CD4-positive, alpha-beta memory T cell (primary cell): ENCODE measurements around the gene CAB39. TPM values are rescaled to one million over a fixed set of nuclear protein-coding genes. Genes with fewer than 3 reads are reported as not detected.

Experiments used
- CTCF ChIA-PET: fragments of 350-600 bp; sonication (Branson Sonifier 250); formaldehyde crosslinking; loops from one replicate; lab custom pipeline; 2021; ENCODE audit warnings: inconsistent platforms; ENCODE audit not compliant: partially characterized antibody; lab: Charles Lee
- POLR2A ChIA-PET: fragments of 350-600 bp; sonication (Branson Sonifier 250); formaldehyde crosslinking; loops from one replicate; lab custom pipeline; 2021; ENCODE audit not compliant: partially characterized antibody; lab: Charles Lee
- DNase-seq, 5 donors: peaks; one replicate each; pipeline versions ENCODE4 v3.0.0 to v3.0.0-alpha.2; 2020 to 2022; ENCODE audit warnings: mixed read lengths in 1 of 5
- H3K27ac ChIP-seq: one replicate; pipeline ENCODE4 v1.7.0; 2013; ENCODE audit warnings: low read depth, low read length
- H3K27me3 ChIP-seq: 2 replicates; pipeline ENCODE4 v1.7.0; 2013; ENCODE audit warnings: mild to moderate bottlenecking, low read length, moderate library complexity; ENCODE audit not compliant: insufficient read depth
- H3K36me3 ChIP-seq: 2 replicates; pipeline ENCODE4 v1.7.0; 2013; ENCODE audit warnings: mild to moderate bottlenecking, low read length, moderate library complexity; ENCODE audit not compliant: insufficient read depth
- H3K4me1 ChIP-seq: 2 replicates; pipeline ENCODE4 v1.7.0; 2013; ENCODE audit warnings: mild to moderate bottlenecking, low read length, moderate library complexity; ENCODE audit not compliant: insufficient read depth
- H3K4me3 ChIP-seq, 2 donors: one replicate each; pipeline ENCODE4 v1.7.0; 2013; ENCODE audit warnings: low read length in 2 of 2, mild to moderate bottlenecking in 1 of 2
- H3K9me3 ChIP-seq, 2 donors: one replicate each; pipeline ENCODE4 v1.7.0; 2013; ENCODE audit warnings: low read length in 2 of 2, control low read depth in 1 of 2; ENCODE audit not compliant: control insufficient read depth in 1 of 2
- H3K27ac Mint-ChIP-seq, 7 donors: one replicate each; pipeline ENCODE4 v1.8.0; 2020 to 2021; ENCODE audit warnings: mixed read lengths in 7 of 7, mild to moderate bottlenecking in 6 of 7, inconsistent platforms in 3 of 7, moderate library complexity in 3 of 7
- H3K27me3 Mint-ChIP-seq, 2 donors: one replicate each; pipeline ENCODE4 v1.8.0; 2020 to 2021; ENCODE audit warnings: mixed read lengths in 2 of 2
- H3K36me3 Mint-ChIP-seq, 2 donors: one replicate each; pipeline ENCODE4 v1.8.0; 2020 to 2021; ENCODE audit warnings: mixed read lengths in 2 of 2, inconsistent platforms in 1 of 2, mild to moderate bottlenecking in 1 of 2
- H3K4me1 Mint-ChIP-seq, 4 donors: one replicate each; pipeline ENCODE4 v1.8.0; 2020 to 2021; ENCODE audit warnings: mixed read lengths in 4 of 4, mild to moderate bottlenecking in 1 of 4
- H3K4me3 Mint-ChIP-seq, 8 donors: one replicate each; pipeline ENCODE4 v1.8.0; 2020 to 2021; ENCODE audit warnings: mixed read lengths in 8 of 8, mild to moderate bottlenecking in 7 of 8, moderate library complexity in 6 of 8, inconsistent platforms in 3 of 8
- H3K9me3 Mint-ChIP-seq, 8 donors: one replicate each; pipeline ENCODE4 v1.8.0; 2020 to 2021; ENCODE audit warnings: mixed read lengths in 8 of 8, mild to moderate bottlenecking in 5 of 8, inconsistent platforms in 3 of 8, moderate library complexity in 1 of 8
- intact Hi-C: fragments of 100-400 bp; cut with micrococcal nuclease; formaldehyde crosslinking; loops from one replicate; pipeline ENCODE4 v1.15.1; 2023
- polyA plus RNA-seq, 2 donors: library from polyadenylated mRNA; unstranded; fragments of 300-500 nt; fragmentation: Illumina TruSeq; gene quantifications; one replicate each; pipeline ENCODE4 v1.2.3, GENCODE V29; 2021
- total RNA-seq, 2 experiments: library from RNA; stranded (reverse); gene quantifications; one replicate each; pipeline ENCODE4 v1.2.3, GENCODE V29; 2021

CAB39 gene
- total and polyA plus RNA-seq, 4 experiments from 2014 or later: 80.8 to 115 (median 100) TPM

DNA sequence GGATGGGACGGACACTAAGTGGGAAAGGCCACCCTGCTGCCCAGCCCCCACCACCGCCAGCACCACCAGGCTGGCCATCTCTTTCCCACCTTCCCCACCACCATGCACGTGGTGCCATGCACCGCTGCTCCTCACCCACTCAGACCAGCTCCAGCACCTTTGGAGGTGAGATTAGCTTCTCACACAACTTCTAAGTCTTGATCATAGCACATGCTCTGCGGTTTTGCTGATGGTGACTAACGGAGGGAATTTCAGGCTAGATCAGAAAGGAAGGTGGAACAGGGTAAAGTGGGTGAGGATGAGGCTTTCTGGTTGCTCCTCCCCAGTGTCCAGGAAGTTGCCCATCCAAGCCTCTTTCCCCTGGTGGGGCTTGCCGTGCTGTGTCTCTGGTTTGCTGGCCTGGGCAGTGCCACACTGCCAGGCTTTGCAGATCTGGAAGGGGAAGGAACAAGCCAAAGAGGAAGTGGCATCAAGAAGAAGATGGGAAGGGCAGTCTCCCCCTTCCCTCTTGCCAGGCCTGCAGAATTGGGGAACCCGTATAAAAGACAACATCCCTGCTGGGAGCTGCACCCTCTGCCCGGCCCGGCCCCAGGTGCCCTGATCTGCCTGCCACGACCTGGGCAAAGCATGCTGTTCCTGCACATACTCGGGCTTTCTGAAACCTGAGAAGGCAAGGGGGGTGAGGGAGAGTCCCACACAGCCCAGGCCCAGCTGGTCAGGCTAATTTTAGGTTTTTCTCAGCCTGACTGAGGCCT is 44.3 kb upstream of the CAB39 start:
- H3K27ac Mint-ChIP-seq: peak overlapping the region; percentile 33 to 86 (median 72)

DNA sequence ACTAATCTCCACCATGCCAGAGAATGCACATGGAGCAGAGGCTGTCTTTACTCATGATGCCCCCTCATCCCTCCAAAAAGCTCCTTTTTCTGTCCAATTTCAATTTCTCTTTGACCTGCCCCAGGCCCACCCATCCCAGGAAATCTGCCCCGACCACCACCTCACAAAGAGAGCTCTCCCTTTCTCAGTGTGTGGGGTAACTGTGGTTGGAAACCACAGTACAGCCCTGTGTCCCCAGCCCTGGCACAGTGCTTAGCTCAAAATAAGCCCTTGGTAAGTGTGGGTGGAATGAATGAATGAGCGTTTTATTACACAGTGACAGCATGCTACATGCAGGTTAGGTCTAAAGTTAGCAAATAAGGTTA is 43.7 kb upstream of the CAB39 start:
- Histone ChIP-seq H3K27ac (no peak overlapping the region), H3K36me3 (no peaks in the 10 kb centered on the region), H3K4me1 (peaks cover 54% of the 10 kb centered on the region), H3K27me3 (no peaks in the 10 kb centered on the region), H3K4me3 (no peak overlapping the region), H3K9me3 (no peaks in the 10 kb centered on the region)
- intact Hi-C loops: no loop called here
- no peaks in the 10 kb centered on the region for H3K36me3 Mint-ChIP-seq
- peaks cover 41 to 66% (median 57%) of the 10 kb centered on the region in 4 donors for H3K4me1 Mint-ChIP-seq
- peak overlapping the region in 5 of 8 donors; percentile 30 to 66 (median 47) for H3K4me3 Mint-ChIP-seq
- POLR2A ChIA-PET: interaction anchor here (0.8 to 1.5 kb wide), 6 partner anchors 9 to 125 kb away, joined by 3 to 5 read pairs (median 3); no protein-coding TSS in a partner anchor
- no peaks in the 10 kb centered on the region for H3K9me3 Mint-ChIP-seq
- no peaks in the 10 kb centered on the region for H3K27me3 Mint-ChIP-seq
- no peak for DNase-seq
- CTCF ChIA-PET: interaction anchor here (0.9 to 3.4 kb wide), 4 partner anchors 16 to 129 kb away, joined by 3 to 14 read pairs (median 6); no protein-coding TSS in a partner anchor
- H3K27ac Mint-ChIP-seq: peak overlapping the region in 4 of 7 donors; percentile 38 to 81 (median 56)

More for the DNA sequence above, 44.3 kb upstream of the CAB39 start:
- Histone ChIP-seq H3K9me3 (no peaks in the 10 kb centered on the region), H3K36me3 (no peaks in the 10 kb centered on the region), H3K27me3 (no peaks in the 10 kb centered on the region), H3K27ac (no peak overlapping the region), H3K4me3 (no peak overlapping the region), H3K4me1 (peaks cover 60% of the 10 kb centered on the region)
- intact Hi-C loops: no loop called here
- Mint-ChIP-seq H3K36me3 (no peaks in the 10 kb centered on the region), H3K9me3 (no peaks in the 10 kb centered on the region), H3K27me3 (no peaks in the 10 kb centered on the region), H3K4me1 (peaks cover 46 to 71% (median 62%) of the 10 kb centered on the region in 4 donors), H3K4me3 (peak overlapping the region in 6 of 8 donors; percentile 25 to 75 (median 43))
- DNase-seq: peak in 1 of 5 donors; percentile 71
- CTCF ChIA-PET: interaction anchor here (0.9 to 3.4 kb wide), 4 partner anchors 17 to 130 kb away, joined by 3 to 14 read pairs (median 6); no protein-coding TSS in a partner anchor
- POLR2A ChIA-PET: interaction anchor here (0.8 to 1.5 kb wide), 7 partner anchors 9 to 126 kb away, joined by 3 to 5 read pairs (median 3); no protein-coding TSS in a partner anchor

DNA sequence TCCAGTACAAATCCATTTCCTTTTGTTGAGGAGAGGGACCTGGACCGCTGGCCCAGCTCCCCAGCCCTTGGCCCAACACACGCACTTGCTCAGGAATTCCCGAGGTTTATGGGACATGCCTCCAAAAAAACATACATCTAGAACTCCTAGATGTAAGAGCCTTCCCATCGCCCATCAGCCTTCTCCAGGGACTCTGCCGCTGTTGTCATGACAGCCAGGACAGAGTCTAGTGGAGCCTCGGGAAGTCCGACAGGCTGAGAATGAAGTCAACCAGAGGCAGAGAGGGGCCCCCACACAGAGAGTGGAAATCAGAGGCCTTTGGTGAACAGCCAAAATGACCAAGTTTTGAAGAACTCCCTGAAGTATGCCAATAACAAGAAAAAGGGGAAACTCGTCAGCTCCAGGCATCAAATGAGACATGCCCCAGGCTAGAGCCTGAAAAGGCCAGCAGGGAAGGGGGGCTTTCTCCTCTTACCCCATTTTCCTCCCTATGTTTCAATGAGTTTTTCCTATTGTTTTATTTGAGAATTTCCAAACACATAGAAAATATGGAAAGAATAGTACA is 43.2 kb upstream of the CAB39 start:
- DNase-seq: no peak
- no peak overlapping the region for H3K27ac ChIP-seq
- H3K36me3 ChIP-seq: no peaks in the 10 kb centered on the region
- Mint-ChIP-seq H3K27me3 (no peaks in the 10 kb centered on the region), H3K4me3 (peak overlapping the region in 2 of 8 donors; percentile 30 to 47), H3K27ac (no peak overlapping the region), H3K4me1 (peaks cover 36 to 60% (median 52%) of the 10 kb centered on the region in 4 donors), H3K9me3 (no peaks in the 10 kb centered on the region), H3K36me3 (no peaks in the 10 kb centered on the region)
- no peaks in the 10 kb centered on the region for H3K9me3 ChIP-seq
- intact Hi-C loops: no loop called here
- no peak overlapping the region for H3K4me3 ChIP-seq
- no peaks in the 10 kb centered on the region for H3K27me3 ChIP-seq
- peaks cover 49% of the 10 kb centered on the region for H3K4me1 ChIP-seq
- ChIA-PET CTCF (interaction anchor here (0.9 to 3.4 kb wide), 5 partner anchors 11 to 129 kb away, joined by 3 to 14 read pairs (median 4); no protein-coding TSS in a partner anchor), POLR2A (interaction anchor here (0.8 to 1.2 kb wide), 5 partner anchors 8 to 123 kb away, joined by 3 to 5 read pairs (median 3); no protein-coding TSS in a partner anchor)

DNA sequence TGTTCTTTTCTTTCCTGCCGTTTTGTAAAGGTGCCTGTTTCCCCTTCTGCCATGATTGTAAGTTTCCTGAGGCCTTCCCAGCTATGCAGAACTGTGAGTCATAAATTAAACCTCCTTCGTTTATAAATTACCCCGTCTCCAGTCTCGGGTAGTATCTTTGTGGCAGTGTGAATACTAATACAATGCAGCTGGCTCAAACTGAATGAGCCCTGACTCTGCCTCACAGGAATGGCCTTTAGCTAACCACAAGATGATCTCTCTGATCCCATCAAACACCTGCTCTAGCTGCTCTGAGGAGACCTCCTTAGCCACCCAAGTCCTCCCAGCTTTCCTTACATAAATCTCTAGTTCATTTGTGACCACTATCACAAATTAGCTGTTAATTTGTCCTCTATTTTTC is 41.5 kb upstream of the CAB39 start:
- H3K9me3 ChIP-seq: no peaks in the 10 kb centered on the region
- H3K4me1 ChIP-seq: peaks cover 33% of the 10 kb centered on the region
- intact Hi-C loops: no loop called here
- no peaks in the 10 kb centered on the region for H3K36me3 Mint-ChIP-seq
- no peaks in the 10 kb centered on the region for H3K36me3 ChIP-seq
- no peaks in the 10 kb centered on the region for H3K27me3 ChIP-seq
- H3K4me1 Mint-ChIP-seq: peaks cover 26 to 55% (median 41%) of the 10 kb centered on the region in 4 donors
- H3K27ac ChIP-seq: no peak overlapping the region
- ChIA-PET POLR2A (interaction anchor here (1.1 to 1.4 kb wide), 2 partner anchors 9 to 11 kb away, joined by 4 read pairs; no protein-coding TSS in a partner anchor), CTCF (interaction anchor here (0.8 kb wide), 1 partner anchor 10 kb away, joined by 3 read pairs; no protein-coding TSS in a partner anchor)
- no peaks in the 10 kb centered on the region for H3K27me3 Mint-ChIP-seq
- H3K4me3 Mint-ChIP-seq: peak overlapping the region in 1 of 8 donors; percentile 46
- no peaks in the 10 kb centered on the region for H3K9me3 Mint-ChIP-seq
- no peak overlapping the region for H3K4me3 ChIP-seq
- no peak overlapping the region for H3K27ac Mint-ChIP-seq
- no peak for DNase-seq

DNA sequence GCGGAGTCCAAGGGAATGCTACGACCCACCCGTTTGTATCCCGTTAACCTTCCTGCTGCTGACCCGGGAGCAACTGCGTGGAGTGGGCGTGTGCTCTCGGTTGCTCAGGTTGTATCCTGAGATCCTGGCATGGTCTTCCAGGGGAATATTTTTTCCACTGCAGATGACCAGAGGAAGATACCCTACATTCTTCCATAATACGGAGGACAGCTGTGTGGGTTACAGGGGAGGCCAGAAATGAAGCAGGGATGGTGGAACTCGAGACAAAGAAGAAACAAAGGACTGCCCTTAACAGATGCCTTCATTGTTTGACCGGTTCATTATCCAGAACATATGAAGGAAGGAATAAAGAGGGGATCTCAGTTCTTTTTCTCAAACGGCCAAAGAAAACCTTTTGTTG is 39.8 kb upstream of the CAB39 start:
- Histone ChIP-seq H3K4me1 (peaks cover 17% of the 10 kb centered on the region), H3K27ac (no peak overlapping the region), H3K9me3 (no peaks in the 10 kb centered on the region), H3K27me3 (no peaks in the 10 kb centered on the region), H3K4me3 (no peak overlapping the region), H3K36me3 (no peaks in the 10 kb centered on the region)
- Mint-ChIP-seq H3K36me3 (peaks cover 2 to 4% of the 10 kb centered on the region in 2 donors), H3K27ac (no peak overlapping the region), H3K4me3 (no peak overlapping the region), H3K27me3 (no peaks in the 10 kb centered on the region), H3K9me3 (peaks cover 0 to 5% (median under 1%) of the 10 kb centered on the region in 8 donors), H3K4me1 (peaks cover 21 to 41% (median 29%) of the 10 kb centered on the region in 4 donors)
- POLR2A ChIA-PET: no interaction called here
- no peak for DNase-seq
- CTCF ChIA-PET: no interaction called here
- intact Hi-C loops: no loop called here

DNA sequence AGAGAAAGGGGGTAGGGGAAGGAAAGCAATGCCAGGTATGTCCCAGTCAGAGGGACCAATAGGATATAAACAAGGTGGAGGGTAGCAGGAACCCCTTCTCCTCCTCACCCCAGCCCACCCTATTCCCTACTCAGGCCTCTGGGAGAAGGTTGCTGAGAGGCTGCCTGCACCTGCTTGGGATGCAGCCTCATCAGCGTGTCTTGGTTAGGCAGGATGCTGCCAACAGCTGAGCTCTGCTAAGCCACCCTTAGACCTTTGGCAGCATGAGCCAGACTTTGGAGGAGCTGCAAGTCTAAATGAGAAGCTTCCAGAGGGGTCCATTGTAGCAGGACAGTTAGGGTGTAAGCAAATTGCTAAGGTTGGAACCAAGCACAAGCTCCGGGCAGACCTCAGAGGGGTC is 38.2 kb upstream of the CAB39 start:
- H3K4me1 Mint-ChIP-seq: peaks cover 16 to 38% (median 23%) of the 10 kb centered on the region in 4 donors
- CTCF ChIA-PET: no interaction called here
- POLR2A ChIA-PET: interaction anchor here (1.0 kb wide), 1 partner anchor 13 kb away, joined by 3 read pairs; no protein-coding TSS in a partner anchor
- H3K4me3 Mint-ChIP-seq: no peak overlapping the region
- peaks cover 0 to 12% (median 3%) of the 10 kb centered on the region in 8 donors for H3K9me3 Mint-ChIP-seq
- H3K27me3 Mint-ChIP-seq: no peaks in the 10 kb centered on the region
- Histone ChIP-seq H3K9me3 (no peaks in the 10 kb centered on the region), H3K4me3 (no peak overlapping the region), H3K4me1 (peaks cover 13% of the 10 kb centered on the region), H3K36me3 (no peaks in the 10 kb centered on the region), H3K27ac (no peak overlapping the region), H3K27me3 (no peaks in the 10 kb centered on the region)
- intact Hi-C loops: no loop called here
- DNase-seq: no peak
- peaks cover 2 to 4% of the 10 kb centered on the region in 2 donors for H3K36me3 Mint-ChIP-seq
- no peak overlapping the region for H3K27ac Mint-ChIP-seq
